Vagina (tissue), 2 donors: ENCODE results near the gene FIS1. TPM values are rescaled to one million over a fixed set of nuclear protein-coding genes. Genes with fewer than 3 reads are reported as not detected.

ENCODE experiments used
- DNase-seq, 2 donors: peaks; one replicate each; pipeline ENCODE4 v3.0.0-alpha.2; 2017; ENCODE audit errors: extremely low spot score in 2 of 2
- H3K27ac ChIP-seq: fragments of 200-600 bp; sonication (generic); one replicate; pipeline ENCODE4 v1.5.1; 2019
- H3K27me3 ChIP-seq: fragments of 200-600 bp; sonication (generic); one replicate; pipeline ENCODE4 v1.5.1; 2019
- H3K36me3 ChIP-seq, 2 donors: fragments of 200-600 bp; sonication (generic); one replicate each; pipeline ENCODE4 v1.5.1; 2017 to 2019
- H3K4me1 ChIP-seq: fragments of 200-600 bp; sonication (generic); one replicate; pipeline ENCODE4 v1.5.1; 2019
- H3K4me3 ChIP-seq, 2 donors: fragments of 200-600 bp; sonication (generic); 1 replicate in 1 of 2; 2 replicates in 1 of 2; pipeline ENCODE4 v1.5.1; 2016 to 2019
- H3K9me3 ChIP-seq: fragments of 200-600 bp; sonication (generic); one replicate; pipeline ENCODE4 v1.5.1; 2019
- POLR2A ChIP-seq, 2 donors: fragments of 450-650 bp; IDR thresholded peaks; one replicate each; pipeline ENCODE4 v1.6.1; 2017; ENCODE audit warnings: antibody characterized with exemption in 2 of 2, mild to moderate bottlenecking in 2 of 2, moderate library complexity in 2 of 2
- POLR2AphosphoS5 ChIP-seq, 2 donors: sonication (generic); formaldehyde crosslinking; IDR thresholded peaks; one replicate each; pipeline ENCODE4 v1.9.0; 2017; ENCODE audit warnings: antibody characterized with exemption in 2 of 2, mild to moderate bottlenecking in 2 of 2, low read depth in 1 of 2; ENCODE audit not compliant: insufficient read depth in 1 of 2
- intact Hi-C: fragments of 100-400 bp; cut with DNase I; formaldehyde crosslinking; loops from one replicate; pipeline ENCODE4 v1.15.1; 2023
- total RNA-seq: library from RNA; depleted of rRNA; stranded (reverse); fragments of >200 nt; gene quantifications from one replicate; pipeline ENCODE4 v1.2.3, GENCODE V29; 2016
- TF ChIP-seq, protein P1 (sequence below), 3 experiments: fragments of 450-650 bp in 2 of 3; fragments of 200-600 bp in 1 of 3; sonication (generic) in 1 of 3; IDR thresholded peaks; one replicate each; pipeline ENCODE4 v1.5.1; 2017 to 2019; ENCODE audit warnings: antibody characterized with exemption in 3 of 3, mild to moderate bottlenecking in 2 of 3, moderate library complexity in 2 of 3

Gene FIS1
- total RNA-seq, 1 donor from 2014 or later, result 204 TPM

DNA sequence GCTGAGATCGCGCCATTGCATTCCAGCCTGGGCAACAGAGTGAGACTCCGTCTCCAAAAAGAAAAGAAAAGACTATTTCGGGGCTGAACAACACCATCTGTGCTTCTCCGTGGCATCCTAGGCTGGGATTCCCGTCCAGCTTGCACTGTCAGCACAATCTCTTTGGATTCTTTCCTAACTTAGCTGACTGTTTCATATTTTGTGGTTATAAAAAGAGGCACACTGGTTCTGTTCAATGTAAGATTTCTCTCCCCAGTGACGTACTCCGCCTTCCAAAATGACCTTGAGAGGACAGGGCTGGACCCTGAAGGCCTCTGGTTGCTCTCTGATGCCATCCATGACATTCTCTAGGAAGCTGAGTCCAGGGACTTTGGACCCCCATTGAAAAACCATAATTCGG, 18.2 kb downstream of the FIS1 start:
- Histone ChIP-seq H3K27ac (no peak overlapping the region), H3K9me3 (no peaks in the 10 kb centered on the region), H3K4me1 (peaks cover 3% of the 10 kb centered on the region), H3K4me3 (no peak overlapping the region), H3K27me3 (no peaks in the 10 kb centered on the region), H3K36me3 (peaks cover 0 to 48% of the 10 kb centered on the region in 2 donors)
- TF ChIP-seq POLR2AphosphoS5 (IDR thresholded peaks at IDR 0.05; ENCODE audit: insufficient read depth in 1 of 2, low read depth in 1 of 2) (no peak), POLR2A (IDR thresholded peaks at IDR 0.05) (no peak)
- TF ChIP-seq, protein P1, sequence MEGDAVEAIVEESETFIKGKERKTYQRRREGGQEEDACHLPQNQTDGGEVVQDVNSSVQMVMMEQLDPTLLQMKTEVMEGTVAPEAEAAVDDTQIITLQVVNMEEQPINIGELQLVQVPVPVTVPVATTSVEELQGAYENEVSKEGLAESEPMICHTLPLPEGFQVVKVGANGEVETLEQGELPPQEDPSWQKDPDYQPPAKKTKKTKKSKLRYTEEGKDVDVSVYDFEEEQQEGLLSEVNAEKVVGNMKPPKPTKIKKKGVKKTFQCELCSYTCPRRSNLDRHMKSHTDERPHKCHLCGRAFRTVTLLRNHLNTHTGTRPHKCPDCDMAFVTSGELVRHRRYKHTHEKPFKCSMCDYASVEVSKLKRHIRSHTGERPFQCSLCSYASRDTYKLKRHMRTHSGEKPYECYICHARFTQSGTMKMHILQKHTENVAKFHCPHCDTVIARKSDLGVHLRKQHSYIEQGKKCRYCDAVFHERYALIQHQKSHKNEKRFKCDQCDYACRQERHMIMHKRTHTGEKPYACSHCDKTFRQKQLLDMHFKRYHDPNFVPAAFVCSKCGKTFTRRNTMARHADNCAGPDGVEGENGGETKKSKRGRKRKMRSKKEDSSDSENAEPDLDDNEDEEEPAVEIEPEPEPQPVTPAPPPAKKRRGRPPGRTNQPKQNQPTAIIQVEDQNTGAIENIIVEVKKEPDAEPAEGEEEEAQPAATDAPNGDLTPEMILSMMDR (IDR thresholded peaks at IDR 0.05), result no peak
- no peak for DNase-seq
- intact Hi-C loops, result no loop called here

- intact Hi-C loops, result no loop called here
- no peaks in the 10 kb centered on the region for H3K27me3 ChIP-seq
- H3K36me3 ChIP-seq, result peaks cover 0 to 48% of the 10 kb centered on the region in 2 donors
- H3K4me3 ChIP-seq, result no peak overlapping the region
- no peak overlapping the region for H3K27ac ChIP-seq
- H3K4me1 ChIP-seq, result peaks cover 2% of the 10 kb centered on the region
- TF ChIP-seq POLR2AphosphoS5 (IDR thresholded peaks at IDR 0.05; ENCODE audit: insufficient read depth in 1 of 2, low read depth in 1 of 2), result no peak
- TF ChIP-seq, protein P1 (IDR thresholded peaks at IDR 0.05), result no peak
- TF ChIP-seq POLR2A (IDR thresholded peaks at IDR 0.05), result no peak
- no peak for DNase-seq
- no peaks in the 10 kb centered on the region for H3K9me3 ChIP-seq
These were observed 19.2 kb downstream of the FIS1 start for GRCh38 chr7:101225650-101226049.

DNA sequence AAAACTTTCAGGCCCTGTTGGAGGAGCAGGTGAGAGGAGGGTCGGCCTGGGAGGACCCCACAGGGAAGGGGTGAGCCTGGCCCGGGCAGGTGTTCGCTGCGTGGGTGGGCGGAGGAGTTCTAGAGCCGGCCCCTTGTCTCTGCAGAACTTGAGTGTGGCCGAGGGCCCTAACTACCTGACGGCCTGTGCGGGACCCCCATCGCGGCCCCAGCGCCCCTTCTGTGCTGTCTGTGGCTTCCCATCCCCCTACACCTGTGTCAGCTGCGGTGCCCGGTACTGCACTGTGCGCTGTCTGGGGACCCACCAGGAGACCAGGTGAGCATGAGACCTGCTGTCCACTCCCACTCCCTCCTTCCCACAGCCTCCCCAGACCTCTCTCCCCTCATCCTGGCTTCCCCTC, 21.4 kb downstream of the FIS1 start:
- TF ChIP-seq, protein P1 (IDR thresholded peaks at IDR 0.05), result no peak
- TF ChIP-seq POLR2A (IDR thresholded peaks at IDR 0.05) (no peak), POLR2AphosphoS5 (IDR thresholded peaks at IDR 0.05; ENCODE audit: insufficient read depth in 1 of 2, low read depth in 1 of 2) (no peak)
- intact Hi-C loops, result no loop called here
- no peak for DNase-seq
- no peaks in the 10 kb centered on the region for H3K9me3 ChIP-seq
- no peaks in the 10 kb centered on the region for H3K27me3 ChIP-seq
- no peak overlapping the region for H3K4me3 ChIP-seq
- peaks cover 23% of the 10 kb centered on the region for H3K4me1 ChIP-seq
- H3K27ac ChIP-seq, result no peak overlapping the region
- peaks cover 0 to 48% of the 10 kb centered on the region in 2 donors for H3K36me3 ChIP-seq

GRCh38 chr7:101222275-101222830, 22.5 kb downstream of the FIS1 start:
- peaks cover 25% of the 10 kb centered on the region for H3K4me1 ChIP-seq
- no peak overlapping the region for H3K27ac ChIP-seq
- intact Hi-C loops, result no loop called here
- TF ChIP-seq POLR2A (IDR thresholded peaks at IDR 0.05), result no peak
- TF ChIP-seq, protein P1 (IDR thresholded peaks at IDR 0.05), result no peak
- TF ChIP-seq POLR2AphosphoS5 (IDR thresholded peaks at IDR 0.05; ENCODE audit: insufficient read depth in 1 of 2, low read depth in 1 of 2), result no peak
- no peak overlapping the region for H3K4me3 ChIP-seq
- H3K27me3 ChIP-seq, result no peaks in the 10 kb centered on the region
- H3K36me3 ChIP-seq, result peaks cover 0 to 47% of the 10 kb centered on the region in 2 donors
- DNase-seq, result no peak
- no peaks in the 10 kb centered on the region for H3K9me3 ChIP-seq

- intact Hi-C loops, result no loop called here
- Histone ChIP-seq H3K9me3 (no peaks in the 10 kb centered on the region), H3K36me3 (peaks cover 0 to 27% of the 10 kb centered on the region in 2 donors), H3K4me1 (peaks cover 43% of the 10 kb centered on the region), H3K4me3 (no peak overlapping the region), H3K27ac (no peak overlapping the region), H3K27me3 (no peaks in the 10 kb centered on the region)
- DNase-seq, result no peak
- no peak for TF ChIP-seq POLR2AphosphoS5 (IDR thresholded peaks at IDR 0.05; ENCODE audit: insufficient read depth in 1 of 2, low read depth in 1 of 2)
- TF ChIP-seq, protein P1 (IDR thresholded peaks at IDR 0.05), result no peak
- TF ChIP-seq POLR2A (IDR thresholded peaks at IDR 0.05), result no peak
These were observed 24.6 kb downstream of the FIS1 start for GRCh38 chr7:101220295-101220694.
